Smooth muscle cell (in vitro differentiated cells): ENCODE results near the gene RALGDS. TPM values are rescaled to one million over a fixed set of nuclear protein-coding genes. Genes with fewer than 3 reads are reported as not detected.

ENCODE experiments used
- DNase-seq: peaks from one replicate; lab custom pipeline; 2025; ENCODE audit not compliant: unreplicated experiment; lab: John Stamatoyannopoulos, UW
- H2AFZ ChIP-seq: fragments of 200-600 bp; sonication (generic); 2 replicates; pipeline ENCODE4 v1.6.0; 2016; ENCODE audit warnings: antibody characterized with exemption, low read depth, mild to moderate bottlenecking
- H3F3A ChIP-seq: fragments of 200-600 bp; sonication (generic); 2 replicates; pipeline ENCODE4 v1.6.0; 2017; ENCODE audit warnings: antibody characterized with exemption, low read depth
- H3K27ac ChIP-seq: fragments of 200-600 bp; sonication (generic); 2 replicates; pipeline ENCODE4 v1.5.1; 2016; ENCODE audit warnings: low read depth, mild to moderate bottlenecking
- H3K27me3 ChIP-seq: fragments of 200-600 bp; sonication (generic); 2 replicates; pipeline ENCODE4 v1.6.1; 2016; ENCODE audit warnings: low read depth, mild to moderate bottlenecking
- H3K36me3 ChIP-seq: fragments of 200-600 bp; sonication (generic); 2 replicates; pipeline ENCODE4 v1.5.1; 2016; ENCODE audit warnings: low read depth
- H3K4me1 ChIP-seq: fragments of 200-600 bp; sonication (generic); 2 replicates; pipeline ENCODE4 v1.5.1; 2016; ENCODE audit warnings: low read depth
- H3K4me2 ChIP-seq: fragments of 200-600 bp; sonication (generic); 2 replicates; pipeline ENCODE4 v1.6.0; 2016; ENCODE audit warnings: mild to moderate bottlenecking
- H3K4me3 ChIP-seq: fragments of 200-600 bp; sonication (generic); 2 replicates; pipeline ENCODE4 v1.5.1; 2016; ENCODE audit warnings: mild to moderate bottlenecking
- H3K79me2 ChIP-seq: fragments of 200-600 bp; sonication (generic); 2 replicates; pipeline ENCODE4 v1.6.0; 2016; ENCODE audit warnings: low read depth, mild to moderate bottlenecking
- H3K9ac ChIP-seq: fragments of 200-600 bp; sonication (generic); 2 replicates; pipeline ENCODE4 v1.6.0; 2016; ENCODE audit warnings: low read depth
- H3K9me3 ChIP-seq: fragments of 200-600 bp; sonication (generic); replicated peaks from 2 replicates; pipeline ENCODE4 v1.5.1; 2016; ENCODE audit warnings: low read depth
- H4K20me1 ChIP-seq: fragments of 200-600 bp; sonication (generic); 2 replicates; pipeline ENCODE4 v1.6.0; 2016; ENCODE audit warnings: low read depth
- WGBS: methylation state at CpG from one replicate; pipeline ENCODE4 v1.1.7; 2016; ENCODE audit warnings: low lambda C conversion rate; 5-methylcytosine and 5-hydroxymethylcytosine counted together
- polyA plus RNA-seq: library from polyadenylated mRNA; unstranded; fragments of >200 nt; fragmentation: Nextera tagmentation; extraction: Ambion mirVana; gene quantifications from 2 replicates; pipeline ENCODE4 v1.2.1, GENCODE V29; 2016
- total RNA-seq: library from RNA; depleted of rRNA; stranded (reverse); fragments of >200 nt; gene quantifications from 2 replicates; pipeline ENCODE4 v1.2.3, GENCODE V29; 2014
- TF ChIP-seq, protein P1 (sequence below): fragments of 200-600 bp; sonication (generic); IDR thresholded peaks from 2 replicates; pipeline ENCODE4 v1.5.1; 2017; ENCODE audit warnings: borderline replicate concordance, mild to moderate bottlenecking, antibody characterized with exemption; ENCODE audit not compliant: insufficient read depth, poor library complexity, severe bottlenecking

Gene RALGDS
- total and polyA plus RNA-seq, 2 experiments from 2014 or later = 27.8 to 37.7 TPM

DNA sequence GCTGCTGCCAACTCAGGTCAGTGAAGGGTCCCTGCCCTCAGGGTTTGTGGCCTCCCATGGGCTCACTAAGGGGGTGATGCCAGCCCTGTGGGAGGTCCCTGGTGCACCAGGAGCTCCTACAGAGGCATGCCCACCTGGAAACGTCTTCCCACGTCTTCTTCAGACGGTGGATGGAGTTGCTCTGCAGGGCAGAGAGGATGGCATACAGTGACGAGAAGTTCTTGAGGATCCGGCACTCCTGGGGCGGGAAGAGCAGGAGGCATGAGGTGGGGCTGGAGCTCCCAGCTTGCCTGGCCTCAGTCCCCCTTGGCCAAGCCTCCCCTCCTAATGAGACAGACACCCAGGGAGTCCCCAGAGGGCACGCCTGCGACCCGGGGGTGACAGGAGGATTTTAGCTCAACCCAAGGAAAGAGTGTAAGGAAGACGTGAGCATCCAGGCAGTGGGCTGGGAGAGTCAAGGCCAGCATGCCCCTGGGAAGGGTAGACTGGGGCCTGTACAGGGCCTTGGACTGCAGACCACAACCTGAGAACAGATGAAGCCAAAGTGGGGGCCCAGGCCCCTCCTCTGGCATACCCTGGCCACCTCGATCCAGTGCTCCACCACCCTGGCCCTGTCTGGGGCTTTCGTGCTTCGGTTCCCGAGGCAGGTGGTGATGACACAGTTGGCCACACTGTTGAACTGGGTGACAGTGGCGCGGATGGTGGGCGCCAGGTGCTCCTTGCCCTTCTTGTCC lies 14.4 kb downstream of the RALGDS start:
- WGBS = 98% methylated on average over 17 of the region's 17 CpGs
- no peak overlapping the region for H3K27ac ChIP-seq

DNA sequence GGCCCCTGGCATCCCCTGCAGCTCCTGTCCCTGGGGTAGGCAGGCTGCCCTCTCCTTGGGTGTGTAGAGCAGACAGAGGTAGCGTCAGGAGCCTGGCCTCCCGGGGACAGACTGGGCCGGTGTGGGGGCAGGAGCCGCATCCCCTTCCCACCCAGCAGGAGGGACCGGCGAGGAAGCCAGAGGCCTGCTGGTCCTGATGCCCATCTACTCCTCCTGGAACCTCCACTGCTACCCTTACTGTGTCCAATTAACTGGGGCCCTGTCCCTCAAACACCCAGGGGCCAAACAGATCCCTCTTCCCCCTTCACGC lies 15.6 kb downstream of the RALGDS start:
- WGBS = 87% methylated on average over 7 of the region's 7 CpGs

More for the DNA sequence above, 14.4 kb downstream of the RALGDS start:
- Histone ChIP-seq H3K9me3 (no peaks in the 10 kb centered on the region), H3K9ac (no peak overlapping the region), H2AFZ (no peak overlapping the region), H4K20me1 (peaks cover 29% of the 10 kb centered on the region), H3K4me1 (no peaks in the 10 kb centered on the region), H3F3A (no peaks in the 10 kb centered on the region), H3K4me2 (no peak overlapping the region), H3K4me3 (no peak overlapping the region), H3K36me3 (no peaks in the 10 kb centered on the region), H3K27me3 (no peaks in the 10 kb centered on the region), H3K79me2 (no peaks in the 10 kb centered on the region)
- TF ChIP-seq, protein P1, sequence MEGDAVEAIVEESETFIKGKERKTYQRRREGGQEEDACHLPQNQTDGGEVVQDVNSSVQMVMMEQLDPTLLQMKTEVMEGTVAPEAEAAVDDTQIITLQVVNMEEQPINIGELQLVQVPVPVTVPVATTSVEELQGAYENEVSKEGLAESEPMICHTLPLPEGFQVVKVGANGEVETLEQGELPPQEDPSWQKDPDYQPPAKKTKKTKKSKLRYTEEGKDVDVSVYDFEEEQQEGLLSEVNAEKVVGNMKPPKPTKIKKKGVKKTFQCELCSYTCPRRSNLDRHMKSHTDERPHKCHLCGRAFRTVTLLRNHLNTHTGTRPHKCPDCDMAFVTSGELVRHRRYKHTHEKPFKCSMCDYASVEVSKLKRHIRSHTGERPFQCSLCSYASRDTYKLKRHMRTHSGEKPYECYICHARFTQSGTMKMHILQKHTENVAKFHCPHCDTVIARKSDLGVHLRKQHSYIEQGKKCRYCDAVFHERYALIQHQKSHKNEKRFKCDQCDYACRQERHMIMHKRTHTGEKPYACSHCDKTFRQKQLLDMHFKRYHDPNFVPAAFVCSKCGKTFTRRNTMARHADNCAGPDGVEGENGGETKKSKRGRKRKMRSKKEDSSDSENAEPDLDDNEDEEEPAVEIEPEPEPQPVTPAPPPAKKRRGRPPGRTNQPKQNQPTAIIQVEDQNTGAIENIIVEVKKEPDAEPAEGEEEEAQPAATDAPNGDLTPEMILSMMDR = no peak
- DNase-seq = no peak

DNA sequence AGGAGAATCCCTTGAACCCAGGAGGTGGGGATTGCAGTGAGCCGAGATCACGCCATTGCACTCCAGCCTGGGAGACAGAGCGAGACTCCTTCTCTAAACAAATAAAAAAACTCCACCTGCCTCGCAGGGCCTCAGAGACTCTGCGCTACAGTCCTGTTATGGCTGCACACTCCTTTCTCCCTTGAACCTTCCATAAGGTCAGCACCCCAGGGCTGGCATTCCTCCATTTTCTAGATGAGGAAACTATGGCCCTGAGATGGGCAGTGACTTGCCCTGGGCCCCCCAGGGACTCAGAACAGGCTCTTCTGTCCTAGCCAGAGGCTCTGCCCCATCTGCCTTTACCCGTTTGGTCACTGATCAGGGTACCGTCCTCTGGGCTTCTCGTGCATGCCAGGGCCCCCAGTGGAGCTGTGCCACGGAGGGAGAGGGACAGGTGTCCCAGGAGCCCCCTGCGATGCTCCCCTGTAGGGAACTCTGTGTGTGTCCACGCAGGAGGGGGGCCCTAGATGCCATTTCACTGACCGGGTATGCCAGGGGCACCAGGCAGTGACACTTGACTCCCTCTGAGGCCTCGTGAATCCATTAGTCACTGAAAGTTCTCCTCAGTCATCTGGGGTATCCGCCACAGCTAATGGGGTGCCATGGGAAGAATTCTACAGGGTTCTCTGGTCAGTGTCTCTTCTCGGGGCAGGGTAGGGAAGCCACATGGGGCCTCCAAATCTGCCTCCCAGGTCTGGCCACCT lies 16.2 kb downstream of the RALGDS start:
- no peak overlapping the region for H3K4me3 ChIP-seq
- 90% methylated on average over 15 of the region's 15 CpGs for WGBS
- H3K79me2 ChIP-seq = no peaks in the 10 kb centered on the region
- H3K36me3 ChIP-seq = no peaks in the 10 kb centered on the region
- no peak overlapping the region for H3K27ac ChIP-seq
- H3F3A ChIP-seq = no peaks in the 10 kb centered on the region
- no peaks in the 10 kb centered on the region for H3K27me3 ChIP-seq
- peaks cover 12% of the 10 kb centered on the region for H4K20me1 ChIP-seq
- no peak overlapping the region for H3K4me2 ChIP-seq
- H3K9me3 ChIP-seq = no peaks in the 10 kb centered on the region
- no peak for DNase-seq
- no peak overlapping the region for H2AFZ ChIP-seq
- no peak overlapping the region for H3K9ac ChIP-seq
- H3K4me1 ChIP-seq = no peaks in the 10 kb centered on the region
- TF ChIP-seq, protein P1 = no peak

More for the DNA sequence above, 15.6 kb downstream of the RALGDS start:
- H3K27me3 ChIP-seq = no peaks in the 10 kb centered on the region
- no peak overlapping the region for H3K9ac ChIP-seq
- H3F3A ChIP-seq = no peaks in the 10 kb centered on the region
- H3K79me2 ChIP-seq = no peaks in the 10 kb centered on the region
- no peaks in the 10 kb centered on the region for H3K4me1 ChIP-seq
- peaks cover 17% of the 10 kb centered on the region for H4K20me1 ChIP-seq
- TF ChIP-seq, protein P1 = no peak
- no peak overlapping the region for H3K4me3 ChIP-seq
- no peaks in the 10 kb centered on the region for H3K36me3 ChIP-seq
- DNase-seq = no peak
- H3K4me2 ChIP-seq = no peak overlapping the region
- H3K9me3 ChIP-seq = no peaks in the 10 kb centered on the region
- no peak overlapping the region for H2AFZ ChIP-seq
- H3K27ac ChIP-seq = no peak overlapping the region
